NCI-H526 (cell line): ENCODE data around the gene ZFR.

Source experiments
- DNase-seq, 2 experiments: peaks; one replicate each; lab custom pipeline; 2025; lab: John Stamatoyannopoulos, UW

ZFR gene

GRCh38 chr5:32444431-32445286 is at the start of gene ZFR:
TSS of gene ZFR (minus strand) at chr5:32444740. CDS start at chr5:32444658, 82 bp downstream.
- peak; percentile 81 to 98 for DNase-seq

- DNase-seq = no peak
These were observed 46.5 kb upstream of the ZFR start for GRCh38 chr5:32490972-32491557.

- peak; percentile 79 to 91 for DNase-seq
These were observed 45.4 kb upstream of the ZFR start for GRCh38 chr5:32489791-32490562.

GRCh38 chr5:32487424-32487823 is 42.9 kb upstream of the ZFR start:
- DNase-seq = no peak

- no peak for DNase-seq
These were observed 42.5 kb upstream of the ZFR start for GRCh38 chr5:32487008-32487407.

- DNase-seq = no peak
These were observed 37.7 kb upstream of the ZFR start for GRCh38 chr5:32482193-32482592.

- no peak for DNase-seq
These were observed 34.6 kb upstream of the ZFR start for GRCh38 chr5:32479096-32479495.

- no peak for DNase-seq
These were observed 32.4 kb upstream of the ZFR start for GRCh38 chr5:32476891-32477290.

GRCh38 chr5:32475334-32476097 is 31.0 kb upstream of the ZFR start:
- no peak for DNase-seq

- no peak for DNase-seq
These were observed 29.8 kb upstream of the ZFR start for GRCh38 chr5:32474209-32474854.

- DNase-seq = no peak
These were observed 28.5 kb upstream of the ZFR start for GRCh38 chr5:32473072-32473471.

- DNase-seq = no peak
These were observed 27.2 kb upstream of the ZFR start for GRCh38 chr5:32471784-32472183.

GRCh38 chr5:32465076-32465475 is 20.5 kb upstream of the ZFR start:
- DNase-seq = no peak

GRCh38 chr5:32462618-32463017 is 18.1 kb upstream of the ZFR start:
- DNase-seq = no peak

GRCh38 chr5:32461441-32462120 is 17.0 kb upstream of the ZFR start:
- DNase-seq = no peak

GRCh38 chr5:32460702-32461101 is 16.2 kb upstream of the ZFR start:
- no peak for DNase-seq

GRCh38 chr5:32458880-32459495 is 14.4 kb upstream of the ZFR start:
- no peak for DNase-seq

- DNase-seq = no peak
These were observed 10.8 kb upstream of the ZFR start for GRCh38 chr5:32455311-32455710.

GRCh38 chr5:32454821-32455220 is 10.3 kb upstream of the ZFR start:
- no peak for DNase-seq

GRCh38 chr5:32453916-32454315 is 9.4 kb upstream of the ZFR start:
- no peak for DNase-seq
